ENCODE measurements around the gene HMCN2.

DNA sequence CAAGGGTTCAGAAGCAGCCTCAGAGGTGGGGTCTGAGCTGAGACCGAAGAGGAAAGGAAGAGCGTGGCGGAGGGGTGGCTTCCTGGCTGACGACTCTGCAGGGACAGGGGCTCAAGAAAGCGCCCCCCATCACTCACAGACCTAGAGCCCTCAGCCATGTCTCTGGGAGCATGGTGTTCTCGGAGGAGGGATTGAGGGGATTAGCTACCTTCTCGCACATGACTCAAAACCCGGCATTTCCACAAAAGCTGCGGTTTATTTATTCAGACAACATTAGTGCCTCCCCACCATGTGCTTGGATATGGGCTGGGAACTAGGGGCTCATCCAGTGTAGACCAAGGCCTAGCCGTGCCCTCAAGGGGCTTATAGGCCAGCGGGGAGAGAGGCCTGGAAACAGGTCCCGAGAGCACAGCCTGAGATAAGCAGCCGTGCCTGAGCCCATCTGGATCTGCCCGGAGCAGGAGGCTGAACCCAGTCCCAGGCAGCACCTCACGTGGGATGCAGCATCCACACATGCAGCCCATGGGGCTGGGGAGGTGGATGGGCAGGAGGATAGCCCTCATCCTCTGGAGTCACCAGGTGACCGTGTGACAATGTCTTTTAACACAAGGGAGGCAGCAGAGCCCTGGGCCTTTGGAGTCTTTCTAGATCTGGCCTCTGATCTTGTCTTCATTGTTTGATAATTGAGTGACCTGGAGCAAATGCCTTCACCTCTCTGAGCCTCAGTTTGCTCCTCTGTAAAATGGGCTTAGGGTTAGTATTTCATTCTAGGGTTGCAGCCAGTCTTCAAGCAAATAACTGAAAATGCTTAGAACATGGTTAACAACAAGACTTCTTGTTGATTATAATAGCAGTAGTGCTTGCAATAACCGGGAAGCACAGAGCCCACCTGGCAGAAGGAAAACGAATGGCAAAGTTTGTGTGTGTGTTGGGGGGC is 878 bp upstream of the HMCN2 start:
- TF ChIP-seq CTCF (IDR thresholded peaks at IDR 0.05) = no peak
- no peak for TF ChIP-seq POLR2A (IDR thresholded peaks at IDR 0.05)

All from uterus (tissue), 2 donors.